HL-60 (cell line): ENCODE data around the gene FSTL5.

Experiments
- DNase-seq, 2 experiments: peaks; one replicate each; pipeline ENCODE4 v3.0.0-alpha.2; 2010 to 2020; ENCODE audit warnings: low read depth in 1 of 2, low spot score in 1 of 2
- H3K27ac ChIP-seq: fragments of 250-450 bp; sonication (Bioruptor Pico); replicated peaks from 2 replicates; pipeline ENCODE4 v1.5.1; 2020; ENCODE audit warnings: mild to moderate bottlenecking, moderate library complexity
- H3K27me3 ChIP-seq: fragments of 250-450 bp; sonication (Bioruptor Pico); 2 replicates; pipeline ENCODE4 v1.5.1; 2021; ENCODE audit warnings: mild to moderate bottlenecking, moderate library complexity; ENCODE audit not compliant: insufficient read depth, poor library complexity, severe bottlenecking
- H3K4me3 ChIP-seq: replicated peaks from 2 replicates; pipeline ENCODE4 v1.5.1; 2011; ENCODE audit warnings: mild to moderate bottlenecking, control low read depth, low read length; ENCODE audit not compliant: insufficient read depth
- GABPA ChIP-seq: IDR thresholded peaks from 2 replicates; pipeline ENCODE4 v1.6.1; 2012; ENCODE audit warnings: low read depth
- POLR2AphosphoS5 ChIP-seq: IDR thresholded peaks from 2 replicates; pipeline ENCODE4 v1.6.1; 2012; ENCODE audit warnings: low read depth
- SPI1 ChIP-seq: IDR thresholded peaks from 2 replicates; pipeline ENCODE4 v1.6.1; 2012; ENCODE audit warnings: low read depth, mild to moderate bottlenecking, borderline replicate concordance
- TF ChIP-seq, protein P1 (sequence below): IDR thresholded peaks from 2 replicates; pipeline ENCODE4 v1.6.1; 2012; ENCODE audit warnings: low read depth; ENCODE audit not compliant: insufficient replicate concordance
- TF ChIP-seq, protein P2 (sequence below): IDR thresholded peaks from one replicate; pipeline ENCODE4 v1.5.1; 2011; ENCODE audit warnings: low read length, control low read depth, inconsistent platforms; ENCODE audit not compliant: insufficient read depth

Gene FSTL5

DNA sequence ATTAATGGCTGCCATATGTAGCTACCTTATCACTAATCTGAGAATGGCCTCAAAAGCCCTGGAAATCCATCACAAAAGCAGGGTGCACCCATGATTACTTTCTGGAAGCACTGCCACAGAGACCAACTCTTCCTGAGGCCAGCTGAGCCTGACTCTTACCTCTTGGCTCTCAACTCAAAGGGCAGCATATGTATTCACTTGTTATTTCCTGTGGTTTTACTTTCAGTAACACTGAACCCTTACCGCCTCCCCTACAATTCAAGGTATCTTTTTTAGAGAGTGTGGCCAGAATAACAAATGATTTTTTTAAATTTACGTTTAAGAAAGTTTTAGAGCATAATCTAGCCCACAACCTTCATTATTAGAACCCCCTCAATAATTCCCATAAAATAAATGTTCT is 434.9 kb downstream of the FSTL5 start:
- DNase-seq: no peak
- TF ChIP-seq GABPA: no peak
- TF ChIP-seq, protein P1, sequence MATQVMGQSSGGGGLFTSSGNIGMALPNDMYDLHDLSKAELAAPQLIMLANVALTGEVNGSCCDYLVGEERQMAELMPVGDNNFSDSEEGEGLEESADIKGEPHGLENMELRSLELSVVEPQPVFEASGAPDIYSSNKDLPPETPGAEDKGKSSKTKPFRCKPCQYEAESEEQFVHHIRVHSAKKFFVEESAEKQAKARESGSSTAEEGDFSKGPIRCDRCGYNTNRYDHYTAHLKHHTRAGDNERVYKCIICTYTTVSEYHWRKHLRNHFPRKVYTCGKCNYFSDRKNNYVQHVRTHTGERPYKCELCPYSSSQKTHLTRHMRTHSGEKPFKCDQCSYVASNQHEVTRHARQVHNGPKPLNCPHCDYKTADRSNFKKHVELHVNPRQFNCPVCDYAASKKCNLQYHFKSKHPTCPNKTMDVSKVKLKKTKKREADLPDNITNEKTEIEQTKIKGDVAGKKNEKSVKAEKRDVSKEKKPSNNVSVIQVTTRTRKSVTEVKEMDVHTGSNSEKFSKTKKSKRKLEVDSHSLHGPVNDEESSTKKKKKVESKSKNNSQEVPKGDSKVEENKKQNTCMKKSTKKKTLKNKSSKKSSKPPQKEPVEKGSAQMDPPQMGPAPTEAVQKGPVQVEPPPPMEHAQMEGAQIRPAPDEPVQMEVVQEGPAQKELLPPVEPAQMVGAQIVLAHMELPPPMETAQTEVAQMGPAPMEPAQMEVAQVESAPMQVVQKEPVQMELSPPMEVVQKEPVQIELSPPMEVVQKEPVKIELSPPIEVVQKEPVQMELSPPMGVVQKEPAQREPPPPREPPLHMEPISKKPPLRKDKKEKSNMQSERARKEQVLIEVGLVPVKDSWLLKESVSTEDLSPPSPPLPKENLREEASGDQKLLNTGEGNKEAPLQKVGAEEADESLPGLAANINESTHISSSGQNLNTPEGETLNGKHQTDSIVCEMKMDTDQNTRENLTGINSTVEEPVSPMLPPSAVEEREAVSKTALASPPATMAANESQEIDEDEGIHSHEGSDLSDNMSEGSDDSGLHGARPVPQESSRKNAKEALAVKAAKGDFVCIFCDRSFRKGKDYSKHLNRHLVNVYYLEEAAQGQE: no peak
- TF ChIP-seq POLR2AphosphoS5: no peak
- TF ChIP-seq, protein P2, sequence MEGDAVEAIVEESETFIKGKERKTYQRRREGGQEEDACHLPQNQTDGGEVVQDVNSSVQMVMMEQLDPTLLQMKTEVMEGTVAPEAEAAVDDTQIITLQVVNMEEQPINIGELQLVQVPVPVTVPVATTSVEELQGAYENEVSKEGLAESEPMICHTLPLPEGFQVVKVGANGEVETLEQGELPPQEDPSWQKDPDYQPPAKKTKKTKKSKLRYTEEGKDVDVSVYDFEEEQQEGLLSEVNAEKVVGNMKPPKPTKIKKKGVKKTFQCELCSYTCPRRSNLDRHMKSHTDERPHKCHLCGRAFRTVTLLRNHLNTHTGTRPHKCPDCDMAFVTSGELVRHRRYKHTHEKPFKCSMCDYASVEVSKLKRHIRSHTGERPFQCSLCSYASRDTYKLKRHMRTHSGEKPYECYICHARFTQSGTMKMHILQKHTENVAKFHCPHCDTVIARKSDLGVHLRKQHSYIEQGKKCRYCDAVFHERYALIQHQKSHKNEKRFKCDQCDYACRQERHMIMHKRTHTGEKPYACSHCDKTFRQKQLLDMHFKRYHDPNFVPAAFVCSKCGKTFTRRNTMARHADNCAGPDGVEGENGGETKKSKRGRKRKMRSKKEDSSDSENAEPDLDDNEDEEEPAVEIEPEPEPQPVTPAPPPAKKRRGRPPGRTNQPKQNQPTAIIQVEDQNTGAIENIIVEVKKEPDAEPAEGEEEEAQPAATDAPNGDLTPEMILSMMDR: no peak
- no peak for TF ChIP-seq SPI1
- no peak overlapping the region for H3K4me3 ChIP-seq
- no peak overlapping the region for H3K27ac ChIP-seq
- H3K27me3 ChIP-seq: no peaks in the 10 kb centered on the region

DNA sequence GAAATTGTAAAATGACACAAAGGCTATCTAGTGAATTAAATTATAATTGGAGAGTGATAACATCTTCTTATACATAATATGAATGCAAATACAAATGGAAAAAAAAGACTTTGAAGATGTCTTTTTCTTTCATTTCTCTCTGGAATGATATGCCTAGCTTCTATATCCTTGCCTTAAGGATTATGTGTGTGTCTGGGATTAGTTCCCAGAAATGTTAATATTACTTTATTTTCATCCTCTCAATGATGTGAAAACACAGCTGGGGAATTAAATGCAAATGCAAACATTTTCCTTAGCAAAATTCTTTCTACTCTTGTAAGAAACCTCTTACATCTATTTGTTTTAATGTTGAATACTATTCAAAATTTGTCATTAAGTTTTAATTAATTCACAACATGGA is 441.9 kb downstream of the FSTL5 start:
- TF ChIP-seq, protein P2: no peak
- TF ChIP-seq, protein P1: no peak
- TF ChIP-seq POLR2AphosphoS5: no peak
- no peak for TF ChIP-seq GABPA
- no peak for TF ChIP-seq SPI1

DNA sequence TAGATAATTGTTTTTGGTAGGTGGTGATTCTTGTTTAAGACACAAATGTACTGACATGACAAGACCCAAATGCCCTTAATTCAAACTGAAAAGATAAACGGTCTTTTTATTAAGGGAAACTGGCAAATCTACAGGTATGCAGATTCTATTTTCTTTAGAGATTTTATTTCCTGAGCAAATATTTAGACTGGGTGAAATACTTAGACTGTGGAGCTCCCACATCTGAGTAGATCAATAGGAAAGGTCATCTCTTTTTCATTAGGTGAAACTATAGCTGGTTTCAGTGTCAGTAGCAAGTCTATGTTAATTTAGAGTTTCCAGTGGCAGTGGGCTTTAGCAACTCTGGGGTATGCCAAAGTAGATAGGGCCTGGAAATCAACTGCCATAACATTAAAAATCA is 446.7 kb downstream of the FSTL5 start:
- no peak overlapping the region for H3K4me3 ChIP-seq
- TF ChIP-seq, protein P2: no peak
- TF ChIP-seq SPI1 (no peak), GABPA (no peak), POLR2AphosphoS5 (no peak)
- H3K27ac ChIP-seq: no peak overlapping the region
- H3K27me3 ChIP-seq: no peaks in the 10 kb centered on the region
- no peak for DNase-seq

More for the DNA sequence above, 441.9 kb downstream of the FSTL5 start:
- no peak for DNase-seq
- H3K27me3 ChIP-seq: no peaks in the 10 kb centered on the region
- no peak overlapping the region for H3K27ac ChIP-seq
- H3K4me3 ChIP-seq: no peak overlapping the region

DNA sequence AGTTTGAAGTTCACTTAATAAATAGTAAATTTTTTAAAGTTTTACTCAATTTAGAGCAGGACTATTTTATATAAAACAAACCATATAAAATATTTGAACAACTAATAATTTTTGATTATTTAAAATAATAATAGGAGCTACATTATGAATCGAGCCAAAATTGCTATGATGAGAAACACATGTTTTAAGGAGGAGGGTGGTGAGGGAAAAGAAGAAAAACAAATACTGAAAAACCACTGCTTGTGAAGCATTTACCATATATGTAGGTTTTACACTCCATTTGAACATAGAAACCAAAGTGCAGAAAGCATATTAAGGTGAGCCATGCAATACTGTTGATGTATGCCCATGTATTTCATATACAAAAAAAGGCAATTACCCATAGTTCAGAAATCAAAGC is 448.9 kb downstream of the FSTL5 start:
- TF ChIP-seq GABPA (no peak), POLR2AphosphoS5 (no peak)
- TF ChIP-seq, protein P2: no peak
- TF ChIP-seq, protein P1: no peak
- Histone ChIP-seq H3K27me3 (no peaks in the 10 kb centered on the region), H3K27ac (no peak overlapping the region), H3K4me3 (no peak overlapping the region)
- DNase-seq: no peak
